Measurements from ENCODE around the gene SFI1.

DNA sequence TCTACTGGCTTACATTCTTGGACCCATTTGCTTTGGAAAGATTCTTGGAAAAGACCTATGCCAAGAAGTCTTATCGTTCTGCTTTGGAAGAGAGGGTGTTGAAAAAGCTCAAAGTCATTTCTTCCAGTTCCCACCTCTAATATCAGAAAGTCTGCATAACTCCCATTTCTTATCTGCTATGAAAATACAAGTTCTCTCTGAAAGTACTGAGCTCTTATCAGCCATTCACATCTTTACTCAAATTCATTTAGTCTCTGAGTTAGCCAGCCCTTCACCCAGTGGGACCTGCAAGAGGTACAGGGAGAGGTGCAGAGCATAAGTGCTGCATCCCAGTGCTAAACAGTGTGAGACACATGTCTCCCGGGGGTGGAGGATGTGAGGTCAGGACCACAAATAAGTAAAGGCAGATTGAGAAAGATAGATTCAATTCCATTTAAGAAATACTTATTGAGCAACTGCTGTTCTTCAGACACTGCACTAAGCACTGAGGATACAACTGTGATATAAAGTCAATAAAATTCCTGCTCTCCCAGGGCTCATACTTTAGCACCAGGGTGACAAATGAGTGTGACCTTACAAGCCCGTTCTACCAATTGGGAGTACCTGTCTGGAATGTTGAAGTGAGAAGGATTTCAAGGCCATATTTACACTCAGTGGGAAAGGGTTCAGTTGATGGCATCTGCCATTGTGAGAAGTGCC is 89.0 kb downstream of the SFI1 start:
- no peak for TF ChIP-seq EZH2 (IDR thresholded peaks at IDR 0.05; ENCODE audit: borderline replicate concordance, low read length)
- TF ChIP-seq, protein P1, sequence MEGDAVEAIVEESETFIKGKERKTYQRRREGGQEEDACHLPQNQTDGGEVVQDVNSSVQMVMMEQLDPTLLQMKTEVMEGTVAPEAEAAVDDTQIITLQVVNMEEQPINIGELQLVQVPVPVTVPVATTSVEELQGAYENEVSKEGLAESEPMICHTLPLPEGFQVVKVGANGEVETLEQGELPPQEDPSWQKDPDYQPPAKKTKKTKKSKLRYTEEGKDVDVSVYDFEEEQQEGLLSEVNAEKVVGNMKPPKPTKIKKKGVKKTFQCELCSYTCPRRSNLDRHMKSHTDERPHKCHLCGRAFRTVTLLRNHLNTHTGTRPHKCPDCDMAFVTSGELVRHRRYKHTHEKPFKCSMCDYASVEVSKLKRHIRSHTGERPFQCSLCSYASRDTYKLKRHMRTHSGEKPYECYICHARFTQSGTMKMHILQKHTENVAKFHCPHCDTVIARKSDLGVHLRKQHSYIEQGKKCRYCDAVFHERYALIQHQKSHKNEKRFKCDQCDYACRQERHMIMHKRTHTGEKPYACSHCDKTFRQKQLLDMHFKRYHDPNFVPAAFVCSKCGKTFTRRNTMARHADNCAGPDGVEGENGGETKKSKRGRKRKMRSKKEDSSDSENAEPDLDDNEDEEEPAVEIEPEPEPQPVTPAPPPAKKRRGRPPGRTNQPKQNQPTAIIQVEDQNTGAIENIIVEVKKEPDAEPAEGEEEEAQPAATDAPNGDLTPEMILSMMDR (conservative IDR thresholded peaks at IDR 0.05 in 1 of 2, IDR thresholded peaks at IDR 0.05 in 1 of 2; ENCODE audit: extremely low read depth in 1 of 2, insufficient read depth in 1 of 2, low read depth in 1 of 2, low read length in 2 of 2) = no peak

All from mammary epithelial cell (primary cell).